Tongue (tissue), 2 donors: ENCODE data around the gene LRRC8D. TPM values are rescaled to one million over a fixed set of nuclear protein-coding genes. Genes with fewer than 3 reads are reported as not detected.

Experiments
- DNase-seq: peaks from one replicate; pipeline ENCODE4 v3.0.0-alpha.2; 2015
- total RNA-seq: library from RNA; depleted of rRNA; stranded (reverse); fragments of >200 nt; gene quantifications from one replicate; pipeline ENCODE4 v1.2.3, GENCODE V29; 2014

Gene LRRC8D
- total RNA-seq, 1 donor from 2014 or later: 10.9 TPM

- no peak for DNase-seq
Measured at GRCh38 chr1:89896105-89896942, 75.5 kb downstream of the LRRC8D start.

- DNase-seq: no peak
Measured at GRCh38 chr1:89897347-89898133, 76.7 kb downstream of the LRRC8D start.

GRCh38 chr1:89898150-89898549 lies 77.3 kb downstream of the LRRC8D start:
- no peak for DNase-seq

- DNase-seq: no peak
Measured at GRCh38 chr1:89898695-89899470, 78.1 kb downstream of the LRRC8D start.

- DNase-seq: no peak
Measured at GRCh38 chr1:89900323-89900722, 79.5 kb downstream of the LRRC8D start.

GRCh38 chr1:89900791-89901708 lies 80.2 kb downstream of the LRRC8D start:
- DNase-seq: no peak

GRCh38 chr1:89901957-89902669 lies 81.3 kb downstream of the LRRC8D start:
- DNase-seq: no peak

GRCh38 chr1:89903550-89903949 lies 82.7 kb downstream of the LRRC8D start:
- no peak for DNase-seq

GRCh38 chr1:89904219-89904980 lies 83.6 kb downstream of the LRRC8D start:
- no peak for DNase-seq

GRCh38 chr1:89905395-89906058 lies 84.7 kb downstream of the LRRC8D start:
- DNase-seq: no peak

- no peak for DNase-seq
Measured at GRCh38 chr1:89906088-89906487, 85.3 kb downstream of the LRRC8D start.

- DNase-seq: no peak
Measured at GRCh38 chr1:89907727-89908212, 86.9 kb downstream of the LRRC8D start.

- DNase-seq: no peak
Measured at GRCh38 chr1:89908273-89908671, 87.4 kb downstream of the LRRC8D start.

- no peak for DNase-seq
Measured at GRCh38 chr1:89908672-89909436, 88.0 kb downstream of the LRRC8D start.

GRCh38 chr1:89910268-89910667 lies 89.4 kb downstream of the LRRC8D start:
- no peak for DNase-seq

- peak; percentile 11 for DNase-seq
Measured at GRCh38 chr1:89910780-89911179, 89.9 kb downstream of the LRRC8D start.

GRCh38 chr1:89911191-89911991 lies 90.6 kb downstream of the LRRC8D start:
- DNase-seq: no peak

- no peak for DNase-seq
Measured at GRCh38 chr1:89912073-89912472, 91.2 kb downstream of the LRRC8D start.
